HCT116 (cell line): ENCODE data around the gene CELF2. TPM values are rescaled to one million over a fixed set of nuclear protein-coding genes. Genes with fewer than 3 reads are reported as not detected.

Source experiments
- ATAC-seq: fragments of 200-7000 bp; cut with Tn5 transposase; 2 replicates; pipeline ENCODE4 v1.9.1; 2020; ENCODE audit warnings: mild to moderate bottlenecking, moderate library complexity
- BruUV-seq: library from RNA; stranded (reverse); fragments of 400-500 nt; replicated peaks from 2 replicates; lab custom pipeline; 2021; lab: Mats Ljungman, UMichigan
- CTCF ChIA-PET: fragments of 300-600 bp; sonication (Branson Sonifier 250); formaldehyde crosslinking; loops from one replicate; lab custom pipeline; 2021; ENCODE audit warnings: antibody characterized with exemption; lab: Charles Lee
- POLR2A ChIA-PET: fragments of 300-600, 350-600 bp; sonication (Branson Sonifier 250); formaldehyde crosslinking; loops from one replicate; lab custom pipeline; 2021; ENCODE audit warnings: antibody characterized with exemption; lab: Charles Lee
- RAD21 ChIA-PET, 2 experiments: fragments of 300-600 bp; sonication (Branson Sonifier 250); formaldehyde crosslinking; loops; one replicate each; lab custom pipeline; 2023; ENCODE audit warnings: low total read pairs in 2 of 2; ENCODE audit not compliant: uncharacterized antibody in 2 of 2, unreplicated experiment in 2 of 2, low non-redundant PET in 1 of 2; lab: Charles Lee
- DNase-seq: peaks from one replicate; pipeline ENCODE4 v3.0.0-alpha.2; 2010; ENCODE audit warnings: low read depth, low spot score
- H2AFZ ChIP-seq: fragments of 200-600 bp; shearing (Covaris generic), sonication (generic); 2 replicates; pipeline ENCODE4 v1.6.1; 2017; ENCODE audit warnings: low read depth, mixed run types, mixed read lengths, antibody characterized with exemption, low read length; ENCODE audit not compliant: poor library complexity, severe bottlenecking
- H3K27ac ChIP-seq: 2 replicates; pipeline ENCODE4 v1.5.1; 2012; ENCODE audit warnings: low read depth, low read length
- H3K27me3 ChIP-seq: fragments of 200-600 bp; sonication (generic); 2 replicates; pipeline ENCODE4 v1.6.1; 2016; ENCODE audit warnings: mixed run types, low read length, mixed read lengths; ENCODE audit not compliant: insufficient read depth
- H3K36me3 ChIP-seq, 2 experiments: fragments of 200-500 bp in 1 of 2; fragments of 200-600 bp in 1 of 2; sonication (Bioruptor generic) in 1 of 2; sonication (generic) in 1 of 2; 2 replicates each; pipeline versions ENCODE4 v1.5.1 to v1.6.1; 2014 to 2016; ENCODE audit warnings: low read length in 2 of 2, inconsistent platforms in 1 of 2, mixed read lengths in 1 of 2, mixed run types in 1 of 2; ENCODE audit not compliant: insufficient read depth in 2 of 2, control insufficient read depth in 1 of 2
- H3K4me1 ChIP-seq, 2 experiments: fragments of 200-600 bp in 1 of 2; sonication (generic) in 1 of 2; 2 replicates each; pipeline versions ENCODE4 v1.5.1 to v1.6.1; 2012 to 2017; ENCODE audit warnings: low read length in 2 of 2, inconsistent platforms in 1 of 2, mild to moderate bottlenecking in 1 of 2, mixed read lengths in 1 of 2, mixed run types in 1 of 2, moderate library complexity in 1 of 2; ENCODE audit not compliant: insufficient read depth in 2 of 2, control insufficient read depth in 1 of 2
- H3K4me2 ChIP-seq: fragments of 200-600 bp; sonication (generic); 2 replicates; pipeline ENCODE4 v1.6.1; 2017; ENCODE audit warnings: mixed run types, low read length, mixed read lengths
- H3K4me3 ChIP-seq, 2 experiments: fragments of 200-600 bp in 1 of 2; sonication (generic) in 1 of 2; replicated peaks in 1 of 2; 2 replicates each; pipeline ENCODE4 v1.5.1; 2011 to 2016; ENCODE audit warnings: low read length in 2 of 2, control low read depth in 1 of 2, low read depth in 1 of 2, mild to moderate bottlenecking in 1 of 2, mixed read lengths in 1 of 2, mixed run types in 1 of 2
- H3K79me2 ChIP-seq: fragments of 200-600 bp; sonication (generic); 2 replicates; pipeline ENCODE4 v1.6.1; 2017; ENCODE audit warnings: mild to moderate bottlenecking, mixed run types, low read length, moderate library complexity, mixed read lengths; ENCODE audit not compliant: insufficient read depth
- H3K9ac ChIP-seq: fragments of 200-600 bp; sonication (generic); 2 replicates; pipeline ENCODE4 v1.6.1; 2016; ENCODE audit warnings: low read length, mixed read lengths
- H3K9me2 ChIP-seq: fragments of 200-600 bp; sonication (generic), shearing (Covaris generic); 2 replicates; pipeline ENCODE4 v1.6.1; 2017; ENCODE audit warnings: mixed run types, mild to moderate bottlenecking, moderate library complexity; ENCODE audit not compliant: insufficient read depth
- H3K9me3 ChIP-seq, 2 experiments: fragments of 200-500 bp in 1 of 2; fragments of 200-600 bp in 1 of 2; sonication (Bioruptor generic) in 1 of 2; sonication (generic) in 1 of 2; 2 replicates each; pipeline ENCODE4 v1.6.1; 2014 to 2017; ENCODE audit warnings: low read length in 2 of 2, mixed read lengths in 2 of 2, inconsistent platforms in 1 of 2, low read depth in 1 of 2, mild to moderate bottlenecking in 1 of 2, mixed run types in 1 of 2, moderate library complexity in 1 of 2; ENCODE audit not compliant: control insufficient read depth in 1 of 2, insufficient read depth in 1 of 2
- H4K20me1 ChIP-seq: fragments of 200-600 bp; sonication (generic), shearing (Covaris generic); 2 replicates; pipeline ENCODE4 v1.6.1; 2017; ENCODE audit warnings: mixed run types, mild to moderate bottlenecking, moderate library complexity; ENCODE audit not compliant: insufficient read depth
- ATF3 ChIP-seq: IDR thresholded peaks from 2 replicates; pipeline ENCODE4 v1.6.1; 2012
- CBX3 ChIP-seq: IDR thresholded peaks from 2 replicates; pipeline ENCODE4 v1.6.1; 2012; ENCODE audit warnings: low read depth
- CEBPB ChIP-seq: IDR thresholded peaks from 2 replicates; pipeline ENCODE4 v1.6.1; 2012; ENCODE audit warnings: low read depth
- EGR1 ChIP-seq: IDR thresholded peaks from 2 replicates; pipeline ENCODE4 v1.6.1; 2012; ENCODE audit warnings: low read depth
- ELF1 ChIP-seq: IDR thresholded peaks from 2 replicates; pipeline ENCODE4 v1.6.1; 2012; ENCODE audit warnings: low read depth, borderline replicate concordance
- FOSL1 ChIP-seq: IDR thresholded peaks from 2 replicates; pipeline ENCODE4 v1.6.1; 2012; ENCODE audit warnings: low read depth
- JUND ChIP-seq: IDR thresholded peaks from 2 replicates; pipeline ENCODE4 v1.6.1; 2012
- POLR2A ChIP-seq: IDR thresholded peaks from 2 replicates; pipeline ENCODE4 v1.7.0; 2011; ENCODE audit warnings: borderline replicate concordance; ENCODE audit not compliant: insufficient read depth, insufficient read length; ENCODE audit errors: extremely low read depth
- POLR2AphosphoS5 ChIP-seq: IDR thresholded peaks from 2 replicates; pipeline ENCODE4 v1.6.1; 2011; ENCODE audit warnings: mild to moderate bottlenecking, low read depth, low read length, moderate library complexity
- RAD21 ChIP-seq: IDR thresholded peaks from 2 replicates; pipeline ENCODE4 v1.6.1; 2012; ENCODE audit warnings: low read depth, mild to moderate bottlenecking
- SIN3A ChIP-seq: IDR thresholded peaks from 2 replicates; pipeline ENCODE4 v1.6.1; 2012; ENCODE audit warnings: low read depth
- SP1 ChIP-seq: IDR thresholded peaks from 2 replicates; pipeline ENCODE4 v1.6.1; 2012; ENCODE audit warnings: low read depth
- TCF7L2 ChIP-seq: IDR thresholded peaks from 2 replicates; pipeline ENCODE4 v1.7.0; 2011; ENCODE audit warnings: borderline replicate concordance, inconsistent platforms; ENCODE audit not compliant: insufficient read depth, insufficient read length; ENCODE audit errors: extremely low read depth
- YY1 ChIP-seq: IDR thresholded peaks from 2 replicates; pipeline ENCODE4 v1.6.1; 2011; ENCODE audit warnings: low read length, low read depth, moderate library complexity, mild to moderate bottlenecking; ENCODE audit not compliant: insufficient replicate concordance; ENCODE audit errors: extremely low read depth
- ZBTB33 ChIP-seq: IDR thresholded peaks from 2 replicates; pipeline ENCODE4 v1.6.1; 2011; ENCODE audit warnings: mild to moderate bottlenecking, low read length, moderate library complexity; ENCODE audit not compliant: insufficient replicate concordance; ENCODE audit errors: extremely low read depth
- ZFX ChIP-seq: fragments of 450-650 bp; IDR thresholded peaks from 2 replicates; pipeline ENCODE4 v1.6.1; 2017
- ZNF274 ChIP-seq: fragments of 200-500 bp; sonication (Bioruptor generic); IDR thresholded peaks from 2 replicates; pipeline ENCODE4 v1.6.1; 2014; ENCODE audit warnings: mild to moderate bottlenecking, low read depth, low read length, inconsistent platforms
- intact Hi-C: fragments of 100-400 bp; cut with micrococcal nuclease; formaldehyde crosslinking; loops from 2 replicates; pipeline ENCODE4 v1.10.0; 2022
- total RNA-seq: library from RNA; stranded (reverse); gene quantifications from one replicate; pipeline ENCODE4 v1.2.1, GENCODE V29; 2021; ENCODE audit not compliant: unreplicated experiment
- TF ChIP-seq, protein P1 (sequence below): IDR thresholded peaks from 2 replicates; pipeline ENCODE4 v1.6.1; 2012; ENCODE audit warnings: low read depth
- TF ChIP-seq, protein P2 (sequence below): IDR thresholded peaks from 2 replicates; pipeline ENCODE4 v1.6.1; 2012

The CELF2 gene
- total RNA-seq, 1 experiment from 2014 or later = 0.66 TPM

GRCh38 chr10:11207560-11207844 lies 189.8 kb downstream of the CELF2 start:
- BruUV-seq = no TSS peak
- Histone ChIP-seq H3K9me2 (no peaks in the 10 kb centered on the region), H3K9me3 (no peaks in the 10 kb centered on the region), H3K9ac (no peak overlapping the region), H3K79me2 (no peaks in the 10 kb centered on the region), H3K27me3 (no peaks in the 10 kb centered on the region), H3K4me1 (no peaks in the 10 kb centered on the region), H2AFZ (no peak overlapping the region), H3K27ac (no peak overlapping the region), H3K4me3 (no peak overlapping the region), H3K36me3 (no peaks in the 10 kb centered on the region), H4K20me1 (no peaks in the 10 kb centered on the region), H3K4me2 (no peak overlapping the region)
- POLR2A ChIA-PET = no interaction called here
- intact Hi-C loops = no loop called here
- RAD21 ChIA-PET = no interaction called here
- ATAC-seq (no peak), DNase-seq (no peak)
- TF ChIP-seq ATF3 (no peak), POLR2AphosphoS5 (no peak), SP1 (no peak), ZBTB33 (no peak), EGR1 (no peak), RAD21 (no peak), TCF7L2 (no peak), POLR2A (no peak), ELF1 (no peak), SIN3A (no peak), JUND (no peak), ZFX (no peak), YY1 (no peak), CBX3 (no peak), FOSL1 (no peak), CEBPB (no peak), ZNF274 (no peak)
- TF ChIP-seq, protein P1, sequence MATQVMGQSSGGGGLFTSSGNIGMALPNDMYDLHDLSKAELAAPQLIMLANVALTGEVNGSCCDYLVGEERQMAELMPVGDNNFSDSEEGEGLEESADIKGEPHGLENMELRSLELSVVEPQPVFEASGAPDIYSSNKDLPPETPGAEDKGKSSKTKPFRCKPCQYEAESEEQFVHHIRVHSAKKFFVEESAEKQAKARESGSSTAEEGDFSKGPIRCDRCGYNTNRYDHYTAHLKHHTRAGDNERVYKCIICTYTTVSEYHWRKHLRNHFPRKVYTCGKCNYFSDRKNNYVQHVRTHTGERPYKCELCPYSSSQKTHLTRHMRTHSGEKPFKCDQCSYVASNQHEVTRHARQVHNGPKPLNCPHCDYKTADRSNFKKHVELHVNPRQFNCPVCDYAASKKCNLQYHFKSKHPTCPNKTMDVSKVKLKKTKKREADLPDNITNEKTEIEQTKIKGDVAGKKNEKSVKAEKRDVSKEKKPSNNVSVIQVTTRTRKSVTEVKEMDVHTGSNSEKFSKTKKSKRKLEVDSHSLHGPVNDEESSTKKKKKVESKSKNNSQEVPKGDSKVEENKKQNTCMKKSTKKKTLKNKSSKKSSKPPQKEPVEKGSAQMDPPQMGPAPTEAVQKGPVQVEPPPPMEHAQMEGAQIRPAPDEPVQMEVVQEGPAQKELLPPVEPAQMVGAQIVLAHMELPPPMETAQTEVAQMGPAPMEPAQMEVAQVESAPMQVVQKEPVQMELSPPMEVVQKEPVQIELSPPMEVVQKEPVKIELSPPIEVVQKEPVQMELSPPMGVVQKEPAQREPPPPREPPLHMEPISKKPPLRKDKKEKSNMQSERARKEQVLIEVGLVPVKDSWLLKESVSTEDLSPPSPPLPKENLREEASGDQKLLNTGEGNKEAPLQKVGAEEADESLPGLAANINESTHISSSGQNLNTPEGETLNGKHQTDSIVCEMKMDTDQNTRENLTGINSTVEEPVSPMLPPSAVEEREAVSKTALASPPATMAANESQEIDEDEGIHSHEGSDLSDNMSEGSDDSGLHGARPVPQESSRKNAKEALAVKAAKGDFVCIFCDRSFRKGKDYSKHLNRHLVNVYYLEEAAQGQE = no peak
- TF ChIP-seq, protein P2, sequence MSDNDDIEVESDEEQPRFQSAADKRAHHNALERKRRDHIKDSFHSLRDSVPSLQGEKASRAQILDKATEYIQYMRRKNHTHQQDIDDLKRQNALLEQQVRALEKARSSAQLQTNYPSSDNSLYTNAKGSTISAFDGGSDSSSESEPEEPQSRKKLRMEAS = no peak
- CTCF ChIA-PET = no interaction called here
